ENCODE data around the gene CCL27.

DNA sequence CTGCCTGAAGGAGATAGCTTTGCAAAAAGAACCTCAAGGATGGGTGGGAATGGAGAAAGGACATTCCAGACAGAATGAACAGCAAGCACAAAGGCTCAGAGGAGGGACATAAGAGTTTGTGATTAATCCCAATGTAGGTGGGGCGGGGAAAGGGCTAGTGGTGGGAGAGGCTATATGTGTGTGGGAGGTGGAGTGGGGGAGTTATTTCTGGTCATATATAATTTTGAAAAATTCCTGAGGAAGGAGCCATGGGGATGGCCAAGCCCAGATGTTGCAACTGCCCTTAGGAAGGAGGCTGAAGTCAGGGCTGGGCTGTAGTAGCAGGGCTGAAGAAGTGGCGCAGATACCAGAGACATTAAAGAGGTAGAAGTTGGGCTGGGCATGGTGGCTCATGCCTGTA is 13.4 kb upstream of the CCL27 start:
- TF ChIP-seq CTCF (conservative IDR thresholded peaks at IDR 0.05 in 1 of 2, IDR thresholded peaks at IDR 0.05 in 1 of 2; ENCODE audit: low read depth in 1 of 2, low read length in 2 of 2) (no peak), EZH2 (IDR thresholded peaks at IDR 0.05; ENCODE audit: low read length, missing control alignments) (no peak)

Measured in fibroblast of lung (primary cell).